Measurements from ENCODE around the gene PTEN. TPM values are rescaled to one million over a fixed set of nuclear protein-coding genes. Genes with fewer than 3 reads are reported as not detected.
A peak's percentile ranks its signal among the peaks of the same experiment; 100 is the strongest.
"Not testable (repeated sequence)": the region's sequence is repeated elsewhere in the genome, so short reads cannot be mapped to it uniquely, and the experiment has no call there.

Gene PTEN
- total RNA-seq, 1 donor from 2014 or later: 90.3 TPM

DNA sequence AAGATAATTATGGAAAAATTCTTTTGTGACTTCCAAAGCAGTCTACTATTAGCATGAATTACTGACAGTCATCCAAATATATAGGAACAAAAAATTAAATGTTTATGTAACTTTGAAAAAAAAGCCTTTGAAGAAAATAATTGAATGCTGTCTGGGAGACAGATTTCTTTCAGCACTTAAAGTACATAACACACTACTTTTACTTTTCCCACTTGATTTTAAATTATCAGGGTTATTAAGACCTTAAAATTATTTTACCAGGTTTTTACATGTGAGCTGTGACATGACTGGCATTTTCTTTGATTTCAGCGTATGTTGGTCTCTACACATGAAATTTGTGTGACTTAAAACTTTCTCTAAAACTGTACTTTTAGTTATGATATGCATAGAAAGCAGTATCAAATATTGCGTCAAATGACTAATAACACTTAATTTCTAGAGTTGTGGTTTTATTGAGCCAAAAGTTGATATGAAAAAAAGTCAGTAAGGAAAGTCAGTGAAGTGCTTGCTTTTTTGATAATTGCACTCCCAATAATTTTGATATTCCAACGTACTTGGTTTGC, 3.1 kb downstream of the PTEN start:
- Mint-ChIP-seq H3K36me3 (ENCODE audit: low read depth, unreplicated experiment) (no peaks in the 10 kb centered on the region), H3K4me3 (ENCODE audit: unreplicated experiment) (peak overlapping the region; percentile 96), H3K9me3 (ENCODE audit: unreplicated experiment) (no peaks in the 10 kb centered on the region), H3K4me1 (ENCODE audit: low read depth, unreplicated experiment) (peaks cover 14% of the 10 kb centered on the region), H3K27me3 (ENCODE audit: low read depth, unreplicated experiment) (no peaks in the 10 kb centered on the region), H3K27ac (ENCODE audit: unreplicated experiment) (peak overlapping the region; percentile 36)
- Histone ChIP-seq H3K9me3 (ENCODE audit: insufficient read depth, low read depth, low read length) (no peaks in the 10 kb centered on the region), H3K4me2 (ENCODE audit: low read length) (peak overlapping the region; percentile 91), H3K9ac (ENCODE audit: low read length) (peak overlapping the region; percentile 94), H2AFZ (ENCODE audit: low read depth, low read length) (no peak overlapping the region), H3K79me2 (ENCODE audit: insufficient read depth, low read length) (peaks cover 77% of the 10 kb centered on the region), H3K36me3 (ENCODE audit: insufficient read depth, low read length) (no peaks in the 10 kb centered on the region), H3K27me3 (ENCODE audit: insufficient read depth, low read length) (no peaks in the 10 kb centered on the region), H3K27ac (ENCODE audit: low read depth, low read length) (peak overlapping the region; percentile 51), H3K4me3 (ENCODE audit: insufficient read depth, low read depth, low read length) (peak overlapping the region; percentile 99), H3K4me1 (ENCODE audit: insufficient read depth, low read length) (peaks cover 6% of the 10 kb centered on the region), H4K20me1 (ENCODE audit: insufficient read depth, low read length) (peaks cover 69% of the 10 kb centered on the region)
- DNase-seq (ENCODE audit: low read depth) (no peak), FAIRE-seq (no peak)
- TF ChIP-seq, protein P1, sequence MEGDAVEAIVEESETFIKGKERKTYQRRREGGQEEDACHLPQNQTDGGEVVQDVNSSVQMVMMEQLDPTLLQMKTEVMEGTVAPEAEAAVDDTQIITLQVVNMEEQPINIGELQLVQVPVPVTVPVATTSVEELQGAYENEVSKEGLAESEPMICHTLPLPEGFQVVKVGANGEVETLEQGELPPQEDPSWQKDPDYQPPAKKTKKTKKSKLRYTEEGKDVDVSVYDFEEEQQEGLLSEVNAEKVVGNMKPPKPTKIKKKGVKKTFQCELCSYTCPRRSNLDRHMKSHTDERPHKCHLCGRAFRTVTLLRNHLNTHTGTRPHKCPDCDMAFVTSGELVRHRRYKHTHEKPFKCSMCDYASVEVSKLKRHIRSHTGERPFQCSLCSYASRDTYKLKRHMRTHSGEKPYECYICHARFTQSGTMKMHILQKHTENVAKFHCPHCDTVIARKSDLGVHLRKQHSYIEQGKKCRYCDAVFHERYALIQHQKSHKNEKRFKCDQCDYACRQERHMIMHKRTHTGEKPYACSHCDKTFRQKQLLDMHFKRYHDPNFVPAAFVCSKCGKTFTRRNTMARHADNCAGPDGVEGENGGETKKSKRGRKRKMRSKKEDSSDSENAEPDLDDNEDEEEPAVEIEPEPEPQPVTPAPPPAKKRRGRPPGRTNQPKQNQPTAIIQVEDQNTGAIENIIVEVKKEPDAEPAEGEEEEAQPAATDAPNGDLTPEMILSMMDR (IDR thresholded peaks at IDR 0.05; ENCODE audit: insufficient read depth, low read depth, low read length): no peak
- TF ChIP-seq EZH2 (IDR thresholded peaks at IDR 0.05; ENCODE audit: insufficient read depth, low read length): no peak

- H3K36me3 ChIP-seq (ENCODE audit: insufficient read depth, low read length): no peaks in the 10 kb centered on the region
- peak overlapping the region; percentile 94 for H3K9ac ChIP-seq (ENCODE audit: low read length)
- peak overlapping the region; percentile 96 for H3K4me3 Mint-ChIP-seq (ENCODE audit: unreplicated experiment)
- no peak overlapping the region for H3K27ac Mint-ChIP-seq (ENCODE audit: unreplicated experiment)
- H3K79me2 ChIP-seq (ENCODE audit: insufficient read depth, low read length): peaks cover 87% of the 10 kb centered on the region
- H3K27me3 ChIP-seq (ENCODE audit: insufficient read depth, low read length): no peaks in the 10 kb centered on the region
- DNase-seq (ENCODE audit: low read depth): no peak
- no peaks in the 10 kb centered on the region for H3K36me3 Mint-ChIP-seq (ENCODE audit: low read depth, unreplicated experiment)
- H3K4me1 Mint-ChIP-seq (ENCODE audit: low read depth, unreplicated experiment): peaks cover 17% of the 10 kb centered on the region
- H3K27me3 Mint-ChIP-seq (ENCODE audit: low read depth, unreplicated experiment): no peaks in the 10 kb centered on the region
- no peak overlapping the region for H3K27ac ChIP-seq (ENCODE audit: low read depth, low read length)
- H3K9me3 ChIP-seq (ENCODE audit: insufficient read depth, low read depth, low read length): no peaks in the 10 kb centered on the region
- TF ChIP-seq, protein P1 (IDR thresholded peaks at IDR 0.05; ENCODE audit: insufficient read depth, low read depth, low read length): no peak
- TF ChIP-seq EZH2 (IDR thresholded peaks at IDR 0.05; ENCODE audit: insufficient read depth, low read length): no peak
- H3K4me3 ChIP-seq (ENCODE audit: insufficient read depth, low read depth, low read length): peak overlapping the region; percentile 99
- no peak for FAIRE-seq
- H3K4me1 ChIP-seq (ENCODE audit: insufficient read depth, low read length): no peaks in the 10 kb centered on the region
- no peaks in the 10 kb centered on the region for H3K9me3 Mint-ChIP-seq (ENCODE audit: unreplicated experiment)
- peaks cover 75% of the 10 kb centered on the region for H4K20me1 ChIP-seq (ENCODE audit: insufficient read depth, low read length)
- no peak overlapping the region for H2AFZ ChIP-seq (ENCODE audit: low read depth, low read length)
- peak overlapping the region; percentile 91 for H3K4me2 ChIP-seq (ENCODE audit: low read length)
Measured at GRCh38 chr10:87867453-87867852, 4.0 kb downstream of the PTEN start.

DNA sequence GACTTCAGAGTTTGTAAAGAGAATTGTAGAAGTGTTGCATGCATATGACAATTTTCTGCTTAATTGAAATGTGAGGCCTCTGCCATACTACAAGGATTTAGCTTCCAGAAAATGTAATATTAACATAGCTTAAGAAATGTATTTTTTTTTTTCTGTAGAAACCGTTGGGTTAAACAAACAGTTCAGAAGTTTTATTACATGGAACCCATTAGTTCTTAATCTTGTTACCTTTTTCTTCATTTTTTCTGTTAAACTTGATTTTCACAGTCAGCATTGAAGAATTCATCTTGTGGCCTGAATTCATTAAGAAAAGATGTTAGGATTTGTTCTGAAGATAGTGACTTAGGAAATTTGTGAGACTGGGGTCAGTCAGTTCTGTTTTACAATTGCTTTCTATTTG, 4.9 kb downstream of the PTEN start:
- no peak for TF ChIP-seq EZH2 (IDR thresholded peaks at IDR 0.05; ENCODE audit: insufficient read depth, low read length)
- TF ChIP-seq, protein P1 (IDR thresholded peaks at IDR 0.05; ENCODE audit: insufficient read depth, low read depth, low read length): no peak

DNA sequence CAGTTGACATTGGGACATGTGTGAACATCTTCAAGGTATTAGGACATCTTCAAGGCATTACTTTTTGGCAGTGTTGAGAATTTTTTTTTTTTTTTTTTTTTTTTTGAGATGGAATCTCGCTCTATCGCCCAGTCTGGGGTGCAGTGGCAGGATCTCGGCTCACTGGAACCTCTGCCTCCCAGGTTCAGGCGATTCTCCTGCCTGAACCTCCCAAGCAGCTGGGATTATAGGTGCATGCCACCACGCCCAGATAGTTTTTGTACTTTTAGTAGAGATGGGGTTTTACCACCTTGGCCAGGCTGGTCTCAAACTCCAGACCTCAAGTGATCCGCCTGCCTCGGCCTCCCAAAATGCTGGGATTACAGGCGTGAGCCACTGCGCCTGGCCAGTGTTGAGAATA, 5.7 kb downstream of the PTEN start:
- not testable (repeated sequence) for H3K36me3 Mint-ChIP-seq (ENCODE audit: low read depth, unreplicated experiment)

More for the DNA sequence above, 4.9 kb downstream of the PTEN start:
- Mint-ChIP-seq H3K36me3 (ENCODE audit: low read depth, unreplicated experiment) (no peaks in the 10 kb centered on the region), H3K4me1 (ENCODE audit: low read depth, unreplicated experiment) (peaks cover 19% of the 10 kb centered on the region), H3K9me3 (ENCODE audit: unreplicated experiment) (no peaks in the 10 kb centered on the region), H3K27ac (ENCODE audit: unreplicated experiment) (no peak overlapping the region), H3K27me3 (ENCODE audit: low read depth, unreplicated experiment) (no peaks in the 10 kb centered on the region), H3K4me3 (ENCODE audit: unreplicated experiment) (peak overlapping the region; percentile 86)
- H3K27ac ChIP-seq (ENCODE audit: low read depth, low read length): no peak overlapping the region
- peak overlapping the region; percentile 91 for H3K4me2 ChIP-seq (ENCODE audit: low read length)
- FAIRE-seq (no peak), DNase-seq (ENCODE audit: low read depth) (no peak)
- H2AFZ ChIP-seq (ENCODE audit: low read depth, low read length): no peak overlapping the region
- H3K4me1 ChIP-seq (ENCODE audit: insufficient read depth, low read length): no peaks in the 10 kb centered on the region
- H3K27me3 ChIP-seq (ENCODE audit: insufficient read depth, low read length): no peaks in the 10 kb centered on the region
- no peaks in the 10 kb centered on the region for H3K36me3 ChIP-seq (ENCODE audit: insufficient read depth, low read length)
- H3K79me2 ChIP-seq (ENCODE audit: insufficient read depth, low read length): peaks cover 92% of the 10 kb centered on the region
- H3K9me3 ChIP-seq (ENCODE audit: insufficient read depth, low read depth, low read length): no peaks in the 10 kb centered on the region
- peak overlapping the region; percentile 46 for H3K9ac ChIP-seq (ENCODE audit: low read length)
- H3K4me3 ChIP-seq (ENCODE audit: insufficient read depth, low read depth, low read length): peak overlapping the region; percentile 99
- H4K20me1 ChIP-seq (ENCODE audit: insufficient read depth, low read length): peaks cover 84% of the 10 kb centered on the region

More for the DNA sequence above, 5.7 kb downstream of the PTEN start:
- not testable (repeated sequence) for H3K27ac Mint-ChIP-seq (ENCODE audit: unreplicated experiment); H3K27ac ChIP-seq (ENCODE audit: low read depth, low read length); H2AFZ ChIP-seq (ENCODE audit: low read depth, low read length); H3K27me3 ChIP-seq (ENCODE audit: insufficient read depth, low read length); H3K9me3 ChIP-seq (ENCODE audit: insufficient read depth, low read depth, low read length); H3K4me3 ChIP-seq (ENCODE audit: insufficient read depth, low read depth, low read length); H3K9ac ChIP-seq (ENCODE audit: low read length); H3K36me3 ChIP-seq (ENCODE audit: insufficient read depth, low read length); DNase-seq (ENCODE audit: low read depth); H3K27me3 Mint-ChIP-seq (ENCODE audit: low read depth, unreplicated experiment); H3K4me1 ChIP-seq (ENCODE audit: insufficient read depth, low read length); FAIRE-seq; H3K9me3 Mint-ChIP-seq (ENCODE audit: unreplicated experiment)
- H3K79me2 ChIP-seq (ENCODE audit: insufficient read depth, low read length): peaks cover 100% of the 10 kb centered on the region
- H3K4me2 ChIP-seq (ENCODE audit: low read length): peak overlapping the region; percentile 91
- peak overlapping the region; percentile 86 for H3K4me3 Mint-ChIP-seq (ENCODE audit: unreplicated experiment)
- peaks cover 23% of the 10 kb centered on the region for H3K4me1 Mint-ChIP-seq (ENCODE audit: low read depth, unreplicated experiment)
- H4K20me1 ChIP-seq (ENCODE audit: insufficient read depth, low read length): peaks cover 92% of the 10 kb centered on the region
